HEK293 (cell line): ENCODE data around the gene FAAH.

Experiments used
- CTCF ChIA-PET: fragments of 350-600 bp; formaldehyde crosslinking; extraction: SDS; loops from one replicate; lab custom pipeline; 2021; ENCODE audit warnings: antibody characterized with exemption; lab: Yijun Ruan, JAX
- POLR2A ChIA-PET: fragments of 300-600 bp; formaldehyde crosslinking; extraction: SDS; loops from one replicate; lab custom pipeline; 2020; ENCODE audit warnings: antibody characterized with exemption, inconsistent platforms; lab: Yijun Ruan, JAX
- H3K27ac ChIP-seq: fragments of 200-500 bp; sonication (Bioruptor generic); 2 replicates; pipeline ENCODE4 v1.5.1; 2014; ENCODE audit warnings: low read depth, low read length, control low read depth, inconsistent platforms; ENCODE audit errors: extremely low read depth
- H3K36me3 ChIP-seq, 2 experiments: fragments of 200-500 bp in 1 of 2; sonication (Bioruptor generic) in 1 of 2; 1 replicate in 1 of 2; 2 replicates in 1 of 2; pipeline ENCODE4 v1.5.1; 2014 to 2017; ENCODE audit warnings: inconsistent platforms in 2 of 2, low read length in 2 of 2; ENCODE audit not compliant: control insufficient read depth in 2 of 2, insufficient read depth in 1 of 2
- H3K4me1 ChIP-seq: fragments of 200-500 bp; sonication (Bioruptor generic); 2 replicates; pipeline ENCODE4 v1.5.1; 2014; ENCODE audit warnings: mild to moderate bottlenecking, low read length, inconsistent platforms; ENCODE audit not compliant: control insufficient read depth, insufficient read depth
- H3K4me3 ChIP-seq: 2 replicates; pipeline ENCODE4 v1.5.1; 2011; ENCODE audit warnings: low read depth, mild to moderate bottlenecking, control low read depth, low read length, moderate library complexity
- H3K9me3 ChIP-seq: fragments of 200-500 bp; sonication (Bioruptor generic); 2 replicates; pipeline ENCODE4 v1.5.1; 2014; ENCODE audit warnings: low read depth, low read length, inconsistent platforms; ENCODE audit not compliant: control insufficient read depth, insufficient read depth
- EGR2 ChIP-seq: fragments of 450-650 bp; formaldehyde crosslinking; IDR thresholded peaks from 2 replicates; pipeline ENCODE4 v1.5.1; 2016; ENCODE audit warnings: low read depth, missing biosample characterization, missing genetic modification characterization
- GLIS1 ChIP-seq: fragments of 450-650 bp; formaldehyde crosslinking; IDR thresholded peaks from 2 replicates; pipeline ENCODE4 v1.5.1; 2016; ENCODE audit warnings: missing biosample characterization, missing genetic modification characterization
- GLIS2 ChIP-seq: fragments of 450-650 bp; formaldehyde crosslinking; IDR thresholded peaks from 2 replicates; pipeline ENCODE4 v1.5.1; 2016; ENCODE audit warnings: missing biosample characterization, missing genetic modification characterization
- HIC1 ChIP-seq: fragments of 450-650 bp; formaldehyde crosslinking; IDR thresholded peaks from 2 replicates; pipeline ENCODE4 v1.5.1; 2016; ENCODE audit warnings: missing biosample characterization, missing genetic modification characterization
- KLF1 ChIP-seq: fragments of 450-650 bp; formaldehyde crosslinking; IDR thresholded peaks from 2 replicates; pipeline ENCODE4 v1.5.1; 2016; ENCODE audit warnings: missing biosample characterization, missing genetic modification characterization
- KLF17 ChIP-seq: fragments of 450-650 bp; formaldehyde crosslinking; IDR thresholded peaks from 2 replicates; pipeline ENCODE4 v1.5.1; 2016; ENCODE audit warnings: missing biosample characterization, missing genetic modification characterization
- REST ChIP-seq: fragments of 450-650 bp; formaldehyde crosslinking; IDR thresholded peaks from 2 replicates; pipeline ENCODE4 v1.5.1; 2016; ENCODE audit warnings: missing biosample characterization, missing genetic modification characterization
- SCRT2 ChIP-seq: fragments of 450-650 bp; formaldehyde crosslinking; IDR thresholded peaks from 2 replicates; pipeline ENCODE4 v1.5.1; 2016; ENCODE audit warnings: missing biosample characterization, missing genetic modification characterization
- WT1 ChIP-seq: fragments of 450-650 bp; formaldehyde crosslinking; IDR thresholded peaks from 2 replicates; pipeline ENCODE4 v1.5.1; 2016; ENCODE audit warnings: missing biosample characterization, missing genetic modification characterization
- ZBTB10 ChIP-seq: fragments of 450-650 bp; formaldehyde crosslinking; IDR thresholded peaks from 2 replicates; pipeline ENCODE4 v1.5.1; 2016; ENCODE audit warnings: missing biosample characterization, missing genetic modification characterization
- ZBTB17 ChIP-seq: fragments of 450-650 bp; formaldehyde crosslinking; IDR thresholded peaks from 2 replicates; pipeline ENCODE4 v1.5.1; 2016; ENCODE audit warnings: missing biosample characterization, missing genetic modification characterization
- ZBTB21 ChIP-seq: fragments of 450-650 bp; formaldehyde crosslinking; IDR thresholded peaks from 2 replicates; pipeline ENCODE4 v1.5.1; 2017; ENCODE audit warnings: missing biosample characterization, missing genetic modification characterization
- ZFHX2 ChIP-seq: fragments of 450-650 bp; formaldehyde crosslinking; conservative IDR thresholded peaks from 2 replicates; pipeline ENCODE4 v1.5.1; 2016; ENCODE audit warnings: missing biosample characterization, missing genetic modification characterization
- ZNF133 ChIP-seq: fragments of 450-650 bp; formaldehyde crosslinking; IDR thresholded peaks from 2 replicates; pipeline ENCODE4 v1.5.1; 2016; ENCODE audit warnings: missing biosample characterization, missing genetic modification characterization
- ZNF341 ChIP-seq: fragments of 450-650 bp; formaldehyde crosslinking; IDR thresholded peaks from 2 replicates; pipeline ENCODE4; 2016; ENCODE audit warnings: low read depth, missing biosample characterization, missing genetic modification characterization
- ZNF366 ChIP-seq: fragments of 450-650 bp; formaldehyde crosslinking; conservative IDR thresholded peaks from 2 replicates; pipeline ENCODE4 v1.5.1; 2016; ENCODE audit warnings: missing biosample characterization, missing genetic modification characterization
- ZNF510 ChIP-seq: fragments of 450-650 bp; formaldehyde crosslinking; IDR thresholded peaks from 2 replicates; pipeline ENCODE4 v1.5.1; 2018; ENCODE audit warnings: mild to moderate bottlenecking, missing genetic modification characterization, missing biosample characterization; ENCODE audit not compliant: insufficient replicate concordance
- ZNF558 ChIP-seq: fragments of 450-650 bp; formaldehyde crosslinking; IDR thresholded peaks from 2 replicates; pipeline ENCODE4 v1.5.1; 2016; ENCODE audit warnings: missing biosample characterization, missing genetic modification characterization
- ZNF580 ChIP-seq: fragments of 450-650 bp; formaldehyde crosslinking; IDR thresholded peaks from 2 replicates; pipeline ENCODE4 v1.5.1; 2016; ENCODE audit warnings: missing biosample characterization, missing genetic modification characterization
- ZNF600 ChIP-seq: fragments of 450-650 bp; formaldehyde crosslinking; IDR thresholded peaks from 2 replicates; pipeline ENCODE4 v1.5.1; 2016; ENCODE audit warnings: missing biosample characterization, missing genetic modification characterization

FAAH gene

GRCh38 chr1:46461017-46461808 is 67.1 kb downstream of the FAAH start (continued):
- TF ChIP-seq ZBTB10 (tag by site-specific recombination): no peak
- no peak for TF ChIP-seq GLIS1
- no peak for TF ChIP-seq HIC1 (tag by site-specific recombination)
- TF ChIP-seq ZNF580: no peak
- TF ChIP-seq GLIS2 (tag by site-specific recombination): no peak
- no peak for TF ChIP-seq ZBTB21 (tag by site-specific recombination)
- TF ChIP-seq SCRT2 (tag by site-specific recombination): no peak

GRCh38 chr1:46461809-46462448 is 67.8 kb downstream of the FAAH start:
- Histone ChIP-seq H3K27ac (no peak overlapping the region), H3K4me1 (no peaks in the 10 kb centered on the region), H3K9me3 (no peaks in the 10 kb centered on the region), H3K4me3 (no peak overlapping the region), H3K36me3 (no peaks in the 10 kb centered on the region)
- CTCF ChIA-PET: interaction anchor here (0.7 to 1.6 kb wide), 3 partner anchors 12 to 62 kb away, joined by 3 to 8 read pairs (median 3); no protein-coding TSS in a partner anchor
- POLR2A ChIA-PET: no interaction called here
- TF ChIP-seq ZNF341 (peak; percentile 82), ZNF366 (0 out of 2 replicates have a peak, but pooled peaks have one; percentile 13), GLIS1 (peak; percentile 80), ZNF510 (tag by site-specific recombination) (no peak), KLF17 (tag by site-specific recombination) (peak; percentile 81), ZNF133 (tag by site-specific recombination) (no peak), REST (tag by site-specific recombination) (no peak), EGR2 (peak; percentile 81), ZFHX2 (tag by site-specific recombination) (peak; percentile 65), WT1 (tag by site-specific recombination) (peak; percentile 42; the same call in 1 of the 2 replicates), ZNF600 (peak; percentile 79), ZNF558 (tag by site-specific recombination) (no peak), KLF1 (tag by site-specific recombination) (peak; percentile 47; the same call in 1 of the 2 replicates), ZBTB17 (tag by site-specific recombination) (peak; percentile 62)
